ENCODE measurements around the gene BRAT1. TPM values are rescaled to one million over a fixed set of nuclear protein-coding genes. Genes with fewer than 3 reads are reported as not detected.
"Not testable (repeated sequence)": the region's sequence is repeated elsewhere in the genome, so short reads cannot be mapped to it uniquely, and the experiment has no call there.

BRAT1 gene
- total and polyA plus RNA-seq, 3 experiments from 2014 or later, result 35.0 to 41.9 (median 38.8) TPM

DNA sequence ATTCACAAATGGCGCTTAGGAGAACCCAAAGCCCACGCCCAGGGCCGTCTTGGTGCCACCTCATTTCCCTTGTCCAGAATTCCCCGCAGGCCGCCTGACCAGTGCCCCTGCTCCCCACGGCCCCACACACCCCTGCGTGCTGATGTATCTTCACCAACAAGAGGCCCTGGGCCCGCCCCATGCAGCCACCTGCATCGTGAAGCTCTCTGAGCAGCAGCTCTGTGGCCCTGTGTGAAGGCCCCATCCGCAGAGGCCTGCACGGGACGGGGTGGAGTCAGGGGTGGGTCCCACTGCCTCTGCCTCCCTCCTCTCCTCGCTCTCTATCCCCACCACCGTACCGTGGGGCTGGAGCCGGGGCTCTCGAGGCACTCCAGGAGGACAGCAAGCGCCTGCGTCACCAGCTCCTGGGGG lies 14.7 kb downstream of the BRAT1 start:
- no peak overlapping the region for H3K27ac ChIP-seq (ENCODE audit: low read depth, low read length)
- POLR2A ChIA-PET, result no interaction called here
- no peaks in the 10 kb centered on the region for H3K27me3 ChIP-seq (ENCODE audit: insufficient read depth, low read length, poor library complexity, severe bottlenecking)
- no peaks in the 10 kb centered on the region for H3K4me1 Mint-ChIP-seq
- no peaks in the 10 kb centered on the region for H3K9me3 ChIP-seq (ENCODE audit: low read length)
- peak in 1 of 5 donors; percentile 51 for DNase-seq
- no peaks in the 10 kb centered on the region for H3K4me1 ChIP-seq (ENCODE audit: insufficient read depth, low read length)
- H3K9me3 Mint-ChIP-seq, result no peaks in the 10 kb centered on the region
- no peaks in the 10 kb centered on the region for H3K27me3 Mint-ChIP-seq
- no peak overlapping the region for H3K4me3 ChIP-seq (ENCODE audit: low read length)
- CTCF ChIA-PET, result no interaction called here
- H3K27ac Mint-ChIP-seq, result peak overlapping the region in 2 of 8 donors; percentile 60 to 71
- H3K36me3 Mint-ChIP-seq, result peaks cover 0 to 51% (median 0%) of the 10 kb centered on the region in 3 donors
- H3K4me3 Mint-ChIP-seq, result no peak overlapping the region
- H3K36me3 ChIP-seq (ENCODE audit: insufficient read depth, low read length), result peaks cover 3% of the 10 kb centered on the region

DNA sequence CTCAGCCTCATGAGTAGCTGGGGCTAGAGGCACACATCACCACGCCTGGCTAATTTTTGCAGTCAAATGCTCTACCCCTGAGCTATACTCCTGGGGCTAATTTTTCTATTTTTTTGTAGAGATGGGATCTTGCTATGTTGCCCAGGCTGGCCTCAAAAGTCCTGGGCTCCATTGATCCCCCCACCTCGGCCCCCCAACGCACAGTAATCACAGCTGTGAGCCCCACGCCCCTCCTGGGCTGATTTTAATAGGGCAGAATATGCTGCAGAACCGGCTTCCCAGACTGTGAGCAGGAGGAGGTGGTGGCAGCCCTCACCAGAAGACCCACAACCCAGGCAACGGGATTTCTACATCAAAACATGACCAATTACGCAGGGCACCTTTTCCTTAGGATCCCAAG lies 15.2 kb downstream of the BRAT1 start:
- H3K36me3 ChIP-seq (ENCODE audit: insufficient read depth, low read length), result peaks cover 3% of the 10 kb centered on the region
- peak overlapping the region in 2 of 8 donors; percentile 60 to 71 for H3K27ac Mint-ChIP-seq
- CTCF ChIA-PET, result interaction anchor here (1.2 to 1.3 kb wide), 2 partner anchors 10 to 71 kb away, joined by 3 to 4 read pairs; no protein-coding TSS in a partner anchor

DNA sequence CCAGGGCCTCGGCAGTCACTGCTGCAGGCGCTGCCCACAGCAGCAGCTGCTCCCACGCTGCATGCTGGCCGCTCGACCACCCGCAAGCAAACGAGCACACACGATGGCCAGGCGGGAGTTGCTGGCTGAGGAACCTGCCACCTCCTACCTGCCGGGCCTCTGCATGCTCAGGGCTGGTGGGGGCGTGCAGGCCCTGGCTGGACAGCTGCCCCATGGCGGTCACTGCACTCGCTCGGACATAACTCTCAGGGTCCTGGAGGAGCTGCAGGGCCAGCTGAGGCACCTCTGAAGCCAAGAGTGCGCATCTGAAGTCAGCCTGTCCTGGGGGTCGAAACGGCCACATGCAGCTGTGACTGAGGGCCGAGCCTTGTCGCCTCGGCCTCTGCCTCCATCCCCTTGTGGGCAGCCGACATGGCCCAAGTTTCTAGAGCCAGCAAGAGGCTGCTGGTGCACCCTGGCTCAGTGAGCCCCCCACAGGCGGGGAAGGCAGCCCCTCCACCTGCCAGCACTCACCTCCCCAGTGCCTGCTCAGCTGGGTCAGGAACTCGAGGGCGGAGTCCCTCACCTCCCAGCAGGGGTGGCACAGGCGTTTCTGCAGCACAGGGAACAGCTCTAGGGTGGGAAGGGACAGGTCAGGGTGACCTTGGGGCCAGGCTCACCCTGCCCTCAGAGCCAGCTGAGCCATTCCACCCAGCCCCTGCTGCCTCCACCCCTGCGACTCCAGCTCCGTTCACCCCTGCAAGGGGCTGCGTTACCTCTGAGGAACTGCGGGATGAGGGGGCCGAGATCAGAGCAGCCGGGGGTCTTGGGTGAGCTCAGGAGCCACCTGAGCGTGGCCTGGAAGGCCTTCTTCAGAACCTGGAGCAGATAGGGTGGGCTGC lies 16.1 kb downstream of the BRAT1 start:
- Mint-ChIP-seq H3K36me3 (peaks cover 0 to 46% (median 0%) of the 10 kb centered on the region in 3 donors), H3K4me3 (no peak overlapping the region), H3K4me1 (no peaks in the 10 kb centered on the region), H3K9me3 (no peaks in the 10 kb centered on the region), H3K27ac (peak overlapping the region in 1 of 8 donors; percentile 63), H3K27me3 (no peaks in the 10 kb centered on the region)
- CTCF ChIA-PET, result interaction anchor here (1.2 to 1.3 kb wide), 2 partner anchors 10 to 70 kb away, joined by 3 to 4 read pairs; no protein-coding TSS in a partner anchor
- peaks cover 3% of the 10 kb centered on the region for H3K36me3 ChIP-seq (ENCODE audit: insufficient read depth, low read length)
- POLR2A ChIA-PET, result interaction anchor here (1.1 kb wide), 1 partner anchor 8 kb away, joined by 4 read pairs; no protein-coding TSS in a partner anchor
- no peak overlapping the region for H3K4me3 ChIP-seq (ENCODE audit: low read length)
- peak in 1 of 5 donors; percentile 45 for DNase-seq
- H3K4me1 ChIP-seq (ENCODE audit: insufficient read depth, low read length), result no peaks in the 10 kb centered on the region
- no peaks in the 10 kb centered on the region for H3K27me3 ChIP-seq (ENCODE audit: insufficient read depth, low read length, poor library complexity, severe bottlenecking)
- no peak overlapping the region for H3K27ac ChIP-seq (ENCODE audit: low read depth, low read length)
- H3K9me3 ChIP-seq (ENCODE audit: low read length), result no peaks in the 10 kb centered on the region

More for the DNA sequence above, 15.2 kb downstream of the BRAT1 start:
- H3K36me3 Mint-ChIP-seq, result peaks cover 0 to 49% (median 0%) of the 10 kb centered on the region in 3 donors
- POLR2A ChIA-PET, result interaction anchor here (1.1 kb wide), 1 partner anchor 9 kb away, joined by 4 read pairs; no protein-coding TSS in a partner anchor
- Histone ChIP-seq H3K27ac (ENCODE audit: low read depth, low read length) (no peak overlapping the region), H3K9me3 (ENCODE audit: low read length) (no peaks in the 10 kb centered on the region), H3K27me3 (ENCODE audit: insufficient read depth, low read length, poor library complexity, severe bottlenecking) (no peaks in the 10 kb centered on the region), H3K4me1 (ENCODE audit: insufficient read depth, low read length) (no peaks in the 10 kb centered on the region), H3K4me3 (ENCODE audit: low read length) (no peak overlapping the region)
- no peaks in the 10 kb centered on the region for H3K4me1 Mint-ChIP-seq
- H3K27me3 Mint-ChIP-seq, result no peaks in the 10 kb centered on the region
- no peak overlapping the region for H3K4me3 Mint-ChIP-seq
- H3K9me3 Mint-ChIP-seq, result no peaks in the 10 kb centered on the region
- no peak for DNase-seq

DNA sequence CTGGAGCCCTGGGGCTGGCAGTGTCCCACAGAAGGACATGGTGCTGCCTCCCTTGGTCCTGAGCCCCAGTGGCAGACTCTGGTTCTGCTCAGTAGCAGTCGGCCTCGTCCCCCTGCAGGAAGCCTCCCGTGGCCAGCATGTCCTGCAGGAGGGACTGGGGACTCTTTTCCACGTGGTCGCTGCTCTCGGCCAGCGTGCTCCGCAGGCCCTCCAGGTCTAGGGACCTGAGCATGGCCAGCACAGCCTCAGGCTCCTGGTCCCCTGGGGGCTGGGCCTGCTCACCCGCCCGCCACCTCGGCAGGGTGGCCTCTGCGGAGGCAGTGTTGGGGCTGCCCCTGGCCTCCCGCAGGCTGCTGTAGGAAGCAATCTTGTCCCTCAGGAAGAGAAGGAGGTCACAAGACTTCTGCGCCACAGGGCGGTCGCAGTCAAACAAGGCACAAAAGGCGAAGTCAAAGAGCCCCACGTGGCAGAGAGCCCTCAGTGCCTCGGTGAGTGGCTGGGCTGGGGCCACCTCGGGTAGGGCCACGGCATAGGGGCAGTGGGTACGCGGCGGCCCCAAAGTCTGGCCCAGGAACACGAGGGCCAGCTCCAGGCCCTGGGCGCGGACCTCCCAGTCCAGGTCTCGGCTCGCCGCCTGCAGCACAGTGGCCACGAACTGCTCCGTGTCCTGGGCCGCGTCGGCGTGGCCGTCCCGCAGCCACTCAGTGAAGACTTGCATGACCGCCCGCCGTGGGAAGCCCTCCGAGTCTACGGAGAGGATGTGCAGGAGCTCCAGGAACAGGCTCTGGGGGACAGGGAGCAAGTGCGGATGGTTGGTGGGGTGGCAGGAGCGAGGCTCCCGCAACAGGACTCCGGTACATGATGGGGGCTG lies 17.1 kb downstream of the BRAT1 start:
- peak overlapping the region in 1 of 7 donors; percentile 70 for H3K4me3 Mint-ChIP-seq
- DNase-seq, result peak in 1 of 5 donors; percentile 45
- no peaks in the 10 kb centered on the region for H3K4me1 Mint-ChIP-seq
- Histone ChIP-seq H3K4me3 (ENCODE audit: low read length) (no peak overlapping the region), H3K27me3 (ENCODE audit: insufficient read depth, low read length, poor library complexity, severe bottlenecking) (no peaks in the 10 kb centered on the region), H3K9me3 (ENCODE audit: low read length) (no peaks in the 10 kb centered on the region), H3K36me3 (ENCODE audit: insufficient read depth, low read length) (peaks cover 3% of the 10 kb centered on the region), H3K27ac (ENCODE audit: low read depth, low read length) (no peak overlapping the region), H3K4me1 (ENCODE audit: insufficient read depth, low read length) (no peaks in the 10 kb centered on the region)
- H3K36me3 Mint-ChIP-seq, result peaks cover 0 to 37% (median 0%) of the 10 kb centered on the region in 3 donors
- H3K27ac Mint-ChIP-seq, result peak overlapping the region in 2 of 8 donors; percentile 63 to 68
- no peaks in the 10 kb centered on the region for H3K27me3 Mint-ChIP-seq
- POLR2A ChIA-PET, result no interaction called here
- H3K9me3 Mint-ChIP-seq, result no peaks in the 10 kb centered on the region
- CTCF ChIA-PET, result no interaction called here

DNA sequence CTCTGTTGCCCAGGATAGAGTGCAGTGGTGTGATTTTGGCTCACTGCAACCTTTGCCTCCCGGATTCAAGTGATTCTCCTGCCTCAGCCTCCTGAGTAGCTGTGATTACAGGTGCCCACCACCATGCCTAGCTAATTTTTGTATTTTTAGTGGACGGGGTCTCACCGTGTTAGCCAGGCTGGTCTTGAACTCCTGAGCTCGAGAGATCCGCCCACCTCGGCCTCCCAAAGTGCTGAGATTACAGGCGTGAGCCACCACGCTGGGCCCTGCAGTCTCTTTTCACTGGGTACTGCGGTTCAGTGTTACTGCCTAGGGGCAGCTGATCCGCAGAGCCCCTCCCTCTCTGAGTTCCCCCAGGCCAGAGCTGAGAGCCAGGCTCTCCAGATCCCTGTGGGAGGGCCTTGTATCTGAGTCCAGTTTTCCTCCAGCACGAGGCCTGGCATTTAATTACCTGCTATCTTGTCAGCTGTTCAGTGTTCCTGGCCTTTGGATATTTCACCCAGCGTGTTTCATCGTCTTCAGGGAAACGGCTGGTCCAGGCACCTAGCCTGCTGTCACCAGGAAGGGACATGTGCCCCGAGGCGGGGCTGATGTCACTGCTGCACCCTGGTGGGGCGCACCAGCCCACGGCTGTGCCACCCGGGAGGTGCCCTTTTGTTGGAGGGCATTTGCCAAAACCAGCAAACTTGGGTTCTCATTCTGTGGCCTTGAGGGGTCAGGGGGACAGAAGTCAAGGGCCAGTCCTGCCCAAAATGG lies 19.3 kb downstream of the BRAT1 start:
- not testable (repeated sequence) for H3K9me3 ChIP-seq (ENCODE audit: low read length); H3K4me3 Mint-ChIP-seq; H3K4me1 ChIP-seq (ENCODE audit: insufficient read depth, low read length); H3K4me3 ChIP-seq (ENCODE audit: low read length); H3K9me3 Mint-ChIP-seq; DNase-seq; H3K27me3 Mint-ChIP-seq; H3K27ac Mint-ChIP-seq; H3K4me1 Mint-ChIP-seq; H3K27ac ChIP-seq (ENCODE audit: low read depth, low read length); H3K27me3 ChIP-seq (ENCODE audit: insufficient read depth, low read length, poor library complexity, severe bottlenecking); H3K36me3 ChIP-seq (ENCODE audit: insufficient read depth, low read length)
- H3K36me3 Mint-ChIP-seq, result peaks cover 0 to 23% (median 0%) of the 10 kb centered on the region in 3 donors
- ChIA-PET POLR2A (interaction anchor here (0.7 kb wide), 1 partner anchor 12 kb away, joined by 3 read pairs; no protein-coding TSS in a partner anchor), CTCF (interaction anchor here (1.1 kb wide), 1 partner anchor 173 kb away, joined by 4 read pairs; no protein-coding TSS in a partner anchor)

DNA sequence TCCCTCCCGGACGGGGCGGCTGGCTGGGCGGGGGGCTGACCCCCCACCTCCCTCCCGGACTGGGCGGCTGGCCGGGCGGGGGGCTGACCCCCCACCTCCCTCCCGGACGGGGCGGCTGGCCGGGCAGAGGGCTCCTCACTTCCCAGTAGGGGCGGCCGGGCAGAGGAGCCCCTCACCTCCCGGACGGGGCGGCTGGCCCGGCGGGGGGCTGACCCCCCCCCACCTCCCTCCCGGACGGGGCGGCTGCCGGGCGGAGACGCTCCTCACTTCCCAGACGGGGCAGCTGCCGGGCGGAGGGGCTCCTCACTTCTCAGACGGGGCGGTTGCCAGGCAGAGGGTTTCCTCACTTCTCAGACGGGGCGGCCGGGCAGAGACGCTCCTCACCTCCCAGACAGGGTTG lies 21.1 kb downstream of the BRAT1 start:
- POLR2A ChIA-PET; DNase-seq; H3K36me3 Mint-ChIP-seq; H3K27me3 Mint-ChIP-seq; H3K9me3 ChIP-seq (ENCODE audit: low read length); H3K4me3 ChIP-seq (ENCODE audit: low read length); H3K4me3 Mint-ChIP-seq; H3K27ac Mint-ChIP-seq; CTCF ChIA-PET; H3K27me3 ChIP-seq (ENCODE audit: insufficient read depth, low read length, poor library complexity, severe bottlenecking); H3K36me3 ChIP-seq (ENCODE audit: insufficient read depth, low read length); H3K27ac ChIP-seq (ENCODE audit: low read depth, low read length); H3K9me3 Mint-ChIP-seq: not testable (repeated sequence)
- H3K4me1 ChIP-seq (ENCODE audit: insufficient read depth, low read length), result peaks cover 20% of the 10 kb centered on the region
- peaks cover 11 to 27% (median 18%) of the 10 kb centered on the region in 3 donors for H3K4me1 Mint-ChIP-seq

DNA sequence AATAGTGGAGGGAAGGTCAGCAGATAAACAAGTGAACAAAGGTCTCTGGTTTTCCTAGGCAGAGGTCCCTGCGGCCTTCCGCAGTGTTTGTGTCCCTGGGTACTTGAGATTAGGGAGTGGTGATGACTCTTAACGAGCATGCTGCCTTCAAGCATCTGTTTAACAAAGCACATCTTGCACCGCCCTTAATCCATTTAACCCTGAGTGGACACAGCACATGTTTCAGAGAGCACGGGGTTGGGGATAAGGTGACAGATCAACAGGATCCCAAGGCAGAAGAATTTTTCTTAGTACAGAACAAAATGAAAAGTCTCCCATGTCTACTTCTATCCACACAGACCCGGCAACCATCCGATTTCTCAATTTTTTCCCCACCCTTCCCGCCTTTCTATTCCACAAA lies 21.8 kb downstream of the BRAT1 start:
- H3K9me3 Mint-ChIP-seq; H3K4me3 ChIP-seq (ENCODE audit: low read length); H3K27me3 Mint-ChIP-seq; H3K27ac ChIP-seq (ENCODE audit: low read depth, low read length); H3K36me3 ChIP-seq (ENCODE audit: insufficient read depth, low read length); H3K36me3 Mint-ChIP-seq; H3K9me3 ChIP-seq (ENCODE audit: low read length); POLR2A ChIA-PET; H3K27me3 ChIP-seq (ENCODE audit: insufficient read depth, low read length, poor library complexity, severe bottlenecking); CTCF ChIA-PET; H3K4me3 Mint-ChIP-seq: not testable (repeated sequence)
- DNase-seq, result peak in 1 of 5 donors; percentile 1
- H3K4me1 ChIP-seq (ENCODE audit: insufficient read depth, low read length), result peaks cover 26% of the 10 kb centered on the region
- Mint-ChIP-seq H3K4me1 (peaks cover 12 to 33% (median 18%) of the 10 kb centered on the region in 3 donors), H3K27ac (peak overlapping the region in 1 of 8 donors; percentile 6)
